A549 (cell line): Measurements from ENCODE around the gene NHEJ1.

ENCODE experiments used
- BHLHE40 ChIP-seq: IDR thresholded peaks from 2 replicates; pipeline ENCODE4 v1.6.1; 2012; ENCODE audit warnings: low read depth, low read length, inconsistent platforms
- CTCF ChIP-seq: fragments of >200 bp; sonication (Bioruptor Twin); formaldehyde crosslinking; IDR thresholded peaks from 3 replicates; pipeline ENCODE4 v1.5.1; 2016
- HDAC2 ChIP-seq: fragments of 200-600 bp; sonication (generic); IDR thresholded peaks from 2 replicates; pipeline ENCODE4 v1.6.1; 2016
- JUN ChIP-seq, 2 experiments: fragments of >200 bp; sonication (Bioruptor Twin); formaldehyde crosslinking; IDR thresholded peaks; 2 replicates in 1 of 2; 3 replicates in 1 of 2; pipeline ENCODE4 v1.6.1; 2016 to 2017
- MAFK ChIP-seq: fragments of 450-650 bp; IDR thresholded peaks from 2 replicates; pipeline ENCODE4 v1.6.1; 2014; ENCODE audit not compliant: partially characterized antibody
- NR3C1 ChIP-seq: fragments of >200 bp; sonication (Bioruptor Twin); formaldehyde crosslinking; IDR thresholded peaks from 3 replicates; pipeline ENCODE4 v1.6.1; 2017
- RAD21 ChIP-seq, 2 experiments: fragments of >200 bp in 1 of 2; sonication (Bioruptor Twin) in 1 of 2; formaldehyde crosslinking in 1 of 2; IDR thresholded peaks in 1 of 2; conservative IDR thresholded peaks in 1 of 2; 2 replicates in 1 of 2; 3 replicates in 1 of 2; pipeline ENCODE4 v1.6.1; 2012 to 2018; ENCODE audit warnings: inconsistent platforms in 1 of 2
- SMC3 ChIP-seq: fragments of >200 bp; sonication (Bioruptor Twin); formaldehyde crosslinking; IDR thresholded peaks from 3 replicates; pipeline ENCODE4 v1.6.1; 2018; ENCODE audit warnings: inconsistent platforms

GRCh38 chr2:219184121-219184520 lies 23.5 kb upstream of the NHEJ1 start:
- TF ChIP-seq CTCF = no peak
- no peak for TF ChIP-seq RAD21 (conservative IDR thresholded peaks at IDR 0.05 in 1 of 2, IDR thresholded peaks at IDR 0.05 in 1 of 2)
- TF ChIP-seq SMC3 = no peak
- TF ChIP-seq JUN (IDR thresholded peaks at IDR 0.05) = no peak
- TF ChIP-seq HDAC2 = no peak
- no peak for TF ChIP-seq MAFK
- TF ChIP-seq BHLHE40 = no peak
- TF ChIP-seq NR3C1 = no peak
